ENCODE results near the gene DUSP10. TPM values are rescaled to one million over a fixed set of nuclear protein-coding genes. Genes with fewer than 3 reads are reported as not detected.

DUSP10 gene
- total RNA-seq, 4 donors from 2014 or later: 3.8 to 7.3 (median 4.4) TPM

DNA sequence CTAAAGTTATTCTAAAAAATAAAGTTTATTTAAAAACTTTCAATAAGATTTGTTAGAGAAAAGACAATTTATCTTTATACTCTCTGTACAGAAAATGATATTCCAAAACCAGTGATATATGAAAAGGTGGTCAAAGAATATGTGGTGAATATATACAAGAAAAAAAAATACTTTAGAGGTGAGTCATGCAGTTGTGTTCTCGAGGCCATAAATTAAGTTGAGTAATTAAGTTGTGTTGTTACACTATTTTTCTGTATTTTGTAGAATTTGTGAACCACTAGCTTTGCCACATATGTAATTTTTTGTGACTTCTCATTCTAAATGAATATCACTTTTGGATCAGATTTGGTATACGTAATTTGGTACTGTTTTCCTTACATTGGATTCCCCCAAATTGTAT lies 23.6 kb upstream of the DUSP10 start:
- H3K27ac ChIP-seq: no peak overlapping the region
- no peak overlapping the region for H3K4me3 ChIP-seq
- DNase-seq (ENCODE audit: low spot score in 2 of 2): no peak
- WGBS, 2 donors: 25% methylated on average over 2 of the region's 2 CpGs
- H3K36me3 ChIP-seq: no peaks in the 10 kb centered on the region
- no peak for TF ChIP-seq POLR2A (IDR thresholded peaks at IDR 0.05)
- TF ChIP-seq EP300 (IDR thresholded peaks at IDR 0.05): no peak
- TF ChIP-seq, protein P1, sequence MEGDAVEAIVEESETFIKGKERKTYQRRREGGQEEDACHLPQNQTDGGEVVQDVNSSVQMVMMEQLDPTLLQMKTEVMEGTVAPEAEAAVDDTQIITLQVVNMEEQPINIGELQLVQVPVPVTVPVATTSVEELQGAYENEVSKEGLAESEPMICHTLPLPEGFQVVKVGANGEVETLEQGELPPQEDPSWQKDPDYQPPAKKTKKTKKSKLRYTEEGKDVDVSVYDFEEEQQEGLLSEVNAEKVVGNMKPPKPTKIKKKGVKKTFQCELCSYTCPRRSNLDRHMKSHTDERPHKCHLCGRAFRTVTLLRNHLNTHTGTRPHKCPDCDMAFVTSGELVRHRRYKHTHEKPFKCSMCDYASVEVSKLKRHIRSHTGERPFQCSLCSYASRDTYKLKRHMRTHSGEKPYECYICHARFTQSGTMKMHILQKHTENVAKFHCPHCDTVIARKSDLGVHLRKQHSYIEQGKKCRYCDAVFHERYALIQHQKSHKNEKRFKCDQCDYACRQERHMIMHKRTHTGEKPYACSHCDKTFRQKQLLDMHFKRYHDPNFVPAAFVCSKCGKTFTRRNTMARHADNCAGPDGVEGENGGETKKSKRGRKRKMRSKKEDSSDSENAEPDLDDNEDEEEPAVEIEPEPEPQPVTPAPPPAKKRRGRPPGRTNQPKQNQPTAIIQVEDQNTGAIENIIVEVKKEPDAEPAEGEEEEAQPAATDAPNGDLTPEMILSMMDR (IDR thresholded peaks at IDR 0.05): no peak
- no peaks in the 10 kb centered on the region for H3K4me1 ChIP-seq
- no peaks in the 10 kb centered on the region for H3K9me3 ChIP-seq
- H3K27me3 ChIP-seq: no peaks in the 10 kb centered on the region

DNA sequence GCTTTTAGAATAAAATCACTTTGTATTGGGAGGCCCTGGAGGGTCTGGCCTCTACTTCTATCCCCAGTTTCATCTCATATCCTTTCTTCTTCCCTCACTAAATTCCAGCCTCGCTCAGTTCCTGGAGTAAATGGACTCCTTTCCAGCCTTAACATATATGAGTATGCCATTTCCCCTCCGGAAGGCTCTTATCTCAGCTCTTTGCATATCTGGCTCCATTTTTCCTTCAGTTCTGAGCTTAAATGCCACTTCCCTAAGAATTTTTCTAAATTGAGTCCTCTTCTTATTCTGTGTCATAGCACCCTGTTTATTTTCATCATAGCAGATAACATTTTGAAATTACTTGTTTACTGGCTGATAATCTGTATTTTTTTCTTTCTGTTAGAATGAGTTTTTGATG lies 20.2 kb upstream of the DUSP10 start:
- WGBS, 2 donors: 61 to 80% methylated on average over 2 of the region's 2 CpGs
- TF ChIP-seq, protein P1 (IDR thresholded peaks at IDR 0.05): no peak
- TF ChIP-seq EP300 (IDR thresholded peaks at IDR 0.05): no peak
- no peak for TF ChIP-seq POLR2A (IDR thresholded peaks at IDR 0.05)
- Histone ChIP-seq H3K4me3 (no peak overlapping the region), H3K27ac (no peak overlapping the region), H3K27me3 (no peaks in the 10 kb centered on the region), H3K4me1 (no peaks in the 10 kb centered on the region), H3K36me3 (no peaks in the 10 kb centered on the region), H3K9me3 (no peaks in the 10 kb centered on the region)
- no peak for DNase-seq (ENCODE audit: low spot score in 2 of 2)

DNA sequence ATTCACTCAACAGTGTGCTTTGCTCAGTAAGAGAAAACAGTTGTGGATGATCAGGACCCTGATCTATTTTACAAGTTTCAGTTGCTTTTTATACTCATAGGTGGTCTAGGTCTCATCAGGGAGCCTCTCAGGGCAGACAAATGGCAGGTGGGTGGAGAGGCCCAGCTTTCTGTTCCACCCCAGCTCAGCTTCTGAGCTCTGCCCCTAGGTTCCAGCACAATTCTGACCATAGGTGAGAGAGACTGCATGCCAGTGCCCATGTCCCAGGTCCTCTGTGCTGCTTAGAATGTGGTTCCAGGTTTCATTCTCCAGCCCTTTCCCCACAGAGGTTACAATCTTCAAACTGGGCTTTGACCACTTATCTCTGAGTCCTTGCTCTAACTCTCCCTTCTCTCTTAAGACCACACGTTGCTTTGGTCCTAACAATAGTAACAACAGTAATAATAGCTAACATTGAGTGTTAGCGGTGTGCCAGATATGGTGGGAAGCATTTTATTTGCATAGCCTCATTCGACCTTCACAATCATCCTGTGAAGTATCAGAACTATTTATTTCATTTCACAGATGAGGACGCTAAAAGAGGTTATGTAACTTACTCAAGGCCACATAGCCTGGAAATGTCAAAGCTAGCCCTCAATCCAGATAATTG lies 19.6 kb upstream of the DUSP10 start:
- Histone ChIP-seq H3K9me3 (no peaks in the 10 kb centered on the region), H3K4me3 (no peak overlapping the region), H3K4me1 (no peaks in the 10 kb centered on the region), H3K27me3 (no peaks in the 10 kb centered on the region), H3K27ac (no peak overlapping the region), H3K36me3 (no peaks in the 10 kb centered on the region)
- WGBS, 2 donors: 63 to 72% methylated on average over 4 of the region's 4 CpGs
- TF ChIP-seq, protein P1 (IDR thresholded peaks at IDR 0.05): no peak
- TF ChIP-seq EP300 (IDR thresholded peaks at IDR 0.05) (no peak), POLR2A (IDR thresholded peaks at IDR 0.05) (no peak)
- no peak for DNase-seq (ENCODE audit: low spot score in 2 of 2)

DNA sequence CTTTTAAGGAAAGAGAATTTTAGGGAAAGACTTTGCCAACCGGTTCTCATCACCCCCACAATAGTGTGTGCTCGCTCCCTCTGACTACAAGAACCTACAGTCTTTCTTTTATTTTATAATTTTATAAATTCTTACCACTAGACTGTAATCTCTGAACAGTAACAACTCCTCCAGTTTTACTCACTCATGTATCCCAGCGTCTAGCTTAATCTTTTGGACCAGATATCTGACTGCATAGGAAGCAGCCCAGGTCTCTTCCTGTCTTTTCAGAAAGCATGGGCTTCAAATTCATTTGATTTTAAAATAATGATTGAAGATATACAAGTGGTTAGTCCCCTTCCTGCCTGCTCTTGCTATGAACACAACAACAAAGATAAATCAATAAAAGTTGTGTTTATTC lies 19.0 kb upstream of the DUSP10 start:
- H3K27me3 ChIP-seq: no peaks in the 10 kb centered on the region
- WGBS, 2 donors: 81 to 84% methylated on average over 3 of the region's 3 CpGs
- TF ChIP-seq, protein P1 (IDR thresholded peaks at IDR 0.05): no peak
- TF ChIP-seq POLR2A (IDR thresholded peaks at IDR 0.05) (no peak), EP300 (IDR thresholded peaks at IDR 0.05) (no peak)
- H3K36me3 ChIP-seq: no peaks in the 10 kb centered on the region
- H3K27ac ChIP-seq: no peak overlapping the region
- H3K4me3 ChIP-seq: no peak overlapping the region
- DNase-seq (ENCODE audit: low spot score in 2 of 2): no peak
- H3K9me3 ChIP-seq: no peaks in the 10 kb centered on the region
- H3K4me1 ChIP-seq: no peaks in the 10 kb centered on the region

DNA sequence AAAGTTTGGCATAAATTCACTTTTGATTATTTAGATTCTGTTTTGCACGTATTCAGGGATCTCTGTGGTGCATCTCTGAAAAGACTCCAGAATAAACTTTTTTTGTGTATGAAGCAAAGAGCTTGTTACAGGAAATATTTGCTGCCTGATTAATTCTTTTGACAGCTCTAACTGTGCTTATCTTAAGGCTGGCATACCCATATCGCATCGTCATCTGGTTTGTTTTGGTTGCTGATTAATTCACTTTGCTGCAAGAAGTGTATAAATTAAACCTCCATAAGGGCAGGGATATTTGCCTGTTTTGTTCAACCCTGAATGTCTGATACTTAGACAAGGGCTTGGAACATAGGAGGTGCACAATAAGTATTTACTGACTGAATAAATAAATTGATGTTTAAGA lies 17.5 kb upstream of the DUSP10 start:
- no peak for TF ChIP-seq POLR2A (IDR thresholded peaks at IDR 0.05)
- no peaks in the 10 kb centered on the region for H3K27me3 ChIP-seq
- H3K4me3 ChIP-seq: no peak overlapping the region
- no peak for DNase-seq (ENCODE audit: low spot score in 2 of 2)
- H3K27ac ChIP-seq: no peak overlapping the region
- 75 to 82% methylated on average over 3 of the region's 3 CpGs for WGBS, 2 donors
- no peaks in the 10 kb centered on the region for H3K4me1 ChIP-seq
- H3K9me3 ChIP-seq: no peaks in the 10 kb centered on the region
- no peaks in the 10 kb centered on the region for H3K36me3 ChIP-seq

DNA sequence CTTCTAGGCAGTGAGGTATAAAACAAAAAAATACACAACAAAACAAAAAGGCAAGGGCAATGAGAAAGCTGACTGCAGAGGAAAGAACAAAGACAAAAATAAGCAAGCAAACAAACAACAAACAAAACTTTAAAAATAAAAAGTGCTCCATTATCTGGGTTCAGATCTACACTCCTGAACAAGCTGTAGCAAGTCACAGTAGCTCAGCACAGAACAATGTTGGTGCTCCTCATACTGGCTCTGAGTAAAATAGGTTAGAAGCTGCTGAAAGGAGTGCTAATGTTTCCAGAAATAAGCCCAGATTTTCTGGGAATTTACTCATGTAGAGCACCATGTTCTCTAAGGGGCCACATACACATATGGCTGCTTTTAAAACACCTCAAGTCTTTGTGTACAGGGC lies 16.6 kb upstream of the DUSP10 start:
- no peaks in the 10 kb centered on the region for H3K4me1 ChIP-seq
- H3K27ac ChIP-seq: no peak overlapping the region
- no peaks in the 10 kb centered on the region for H3K27me3 ChIP-seq
- H3K4me3 ChIP-seq: no peak overlapping the region
- no peaks in the 10 kb centered on the region for H3K9me3 ChIP-seq
- DNase-seq (ENCODE audit: low spot score in 2 of 2): no peak
- H3K36me3 ChIP-seq: no peaks in the 10 kb centered on the region
- TF ChIP-seq, protein P1 (IDR thresholded peaks at IDR 0.05): no peak
- no peak for TF ChIP-seq POLR2A (IDR thresholded peaks at IDR 0.05)
- TF ChIP-seq EP300 (IDR thresholded peaks at IDR 0.05): no peak

Measured in tibial nerve (tissue), 4 donors.